GM19025 (cell line): Measurements from ENCODE around the gene ITGA2B.

Experiments used
- ATAC-seq: cut with Tn5 transposase; IDR thresholded peaks from one replicate; pipeline ENCODE4 v1.9.1; 2021; ENCODE audit warnings: mild to moderate bottlenecking, low read depth, moderate library complexity; ENCODE audit not compliant: unreplicated experiment

ITGA2B gene

DNA sequence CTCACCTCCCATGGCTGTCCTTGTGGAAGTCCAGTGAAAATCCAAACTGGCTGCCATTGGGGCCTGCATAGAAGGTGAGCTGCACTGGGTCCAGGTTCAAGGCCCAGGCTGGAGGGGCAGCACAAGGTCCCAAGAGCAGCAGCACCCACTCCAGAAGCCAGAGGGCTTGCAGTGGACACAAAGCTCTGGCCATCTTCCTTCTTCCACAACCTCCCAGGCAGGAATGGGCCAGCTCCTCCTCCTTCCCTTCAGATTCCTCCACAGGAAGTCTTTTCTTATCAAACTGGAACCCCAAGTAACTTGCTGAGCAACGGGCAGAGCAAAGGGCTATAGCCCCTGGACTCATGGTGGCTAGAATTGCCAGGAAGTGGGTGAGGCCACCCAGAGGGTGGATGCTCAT, at the start of gene ITGA2B:
TSS of gene ITGA2B (minus strand) at position 369 of the 400 bp plus-strand sequence. CDS start at position 193, 176 bp downstream.
- ATAC-seq: no peak

DNA sequence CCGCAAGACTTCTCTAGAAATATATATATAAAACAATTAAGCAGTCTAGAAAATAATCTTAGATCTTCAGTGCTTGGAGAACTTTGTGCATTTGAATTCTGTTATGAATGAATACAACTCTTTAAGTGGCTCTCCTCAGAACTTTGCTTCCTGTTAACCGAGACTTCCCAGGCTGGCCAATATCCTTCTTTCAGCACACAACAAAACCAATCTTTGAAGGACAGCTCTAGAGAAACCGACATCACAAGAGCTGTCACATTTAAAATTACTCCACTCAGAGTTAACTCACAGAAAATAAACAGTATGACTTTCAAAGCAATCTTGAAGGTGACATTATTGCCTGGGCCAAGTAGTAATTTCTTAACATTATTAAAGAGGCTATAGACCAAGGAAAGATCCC, 49.7 kb upstream of the ITGA2B start:
- no peak for ATAC-seq

DNA sequence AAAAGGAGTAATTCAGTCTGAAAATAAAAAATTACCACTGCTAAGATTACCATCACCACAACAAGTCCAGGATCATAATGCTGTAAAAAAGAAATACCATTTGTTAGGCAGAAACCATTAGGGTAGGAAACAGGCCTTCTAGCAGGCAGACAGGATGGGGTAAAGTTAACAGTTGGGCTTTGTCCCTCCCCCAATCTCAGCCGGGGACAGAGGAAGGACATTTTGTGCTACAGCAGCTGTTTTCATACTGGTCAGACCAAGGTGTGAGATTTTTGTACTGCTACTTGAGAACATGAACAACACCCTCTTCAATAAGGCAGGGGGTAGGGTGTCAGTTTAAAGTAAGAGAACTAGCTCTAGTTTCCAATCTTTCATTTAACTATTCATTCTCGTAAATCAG, 49.2 kb upstream of the ITGA2B start:
- ATAC-seq: no peak

DNA sequence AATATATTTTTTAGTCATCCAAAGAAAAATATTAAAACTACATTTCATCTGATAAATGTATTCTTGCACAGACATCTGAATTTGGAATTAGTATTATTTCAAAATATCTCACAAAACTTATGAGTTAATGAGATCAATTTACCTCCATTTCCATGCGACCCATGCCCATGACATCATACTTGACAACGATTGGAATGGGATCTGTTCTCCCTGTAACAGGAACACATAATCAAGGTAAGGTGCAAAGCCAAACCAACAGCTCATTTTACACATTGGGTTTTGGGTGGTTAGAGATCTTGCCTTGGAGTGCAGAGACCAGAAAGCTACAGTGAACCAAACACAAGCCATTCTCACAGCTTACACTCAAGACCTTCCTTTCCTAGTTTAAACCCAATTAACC, 46.9 kb upstream of the ITGA2B start:
- no peak for ATAC-seq

DNA sequence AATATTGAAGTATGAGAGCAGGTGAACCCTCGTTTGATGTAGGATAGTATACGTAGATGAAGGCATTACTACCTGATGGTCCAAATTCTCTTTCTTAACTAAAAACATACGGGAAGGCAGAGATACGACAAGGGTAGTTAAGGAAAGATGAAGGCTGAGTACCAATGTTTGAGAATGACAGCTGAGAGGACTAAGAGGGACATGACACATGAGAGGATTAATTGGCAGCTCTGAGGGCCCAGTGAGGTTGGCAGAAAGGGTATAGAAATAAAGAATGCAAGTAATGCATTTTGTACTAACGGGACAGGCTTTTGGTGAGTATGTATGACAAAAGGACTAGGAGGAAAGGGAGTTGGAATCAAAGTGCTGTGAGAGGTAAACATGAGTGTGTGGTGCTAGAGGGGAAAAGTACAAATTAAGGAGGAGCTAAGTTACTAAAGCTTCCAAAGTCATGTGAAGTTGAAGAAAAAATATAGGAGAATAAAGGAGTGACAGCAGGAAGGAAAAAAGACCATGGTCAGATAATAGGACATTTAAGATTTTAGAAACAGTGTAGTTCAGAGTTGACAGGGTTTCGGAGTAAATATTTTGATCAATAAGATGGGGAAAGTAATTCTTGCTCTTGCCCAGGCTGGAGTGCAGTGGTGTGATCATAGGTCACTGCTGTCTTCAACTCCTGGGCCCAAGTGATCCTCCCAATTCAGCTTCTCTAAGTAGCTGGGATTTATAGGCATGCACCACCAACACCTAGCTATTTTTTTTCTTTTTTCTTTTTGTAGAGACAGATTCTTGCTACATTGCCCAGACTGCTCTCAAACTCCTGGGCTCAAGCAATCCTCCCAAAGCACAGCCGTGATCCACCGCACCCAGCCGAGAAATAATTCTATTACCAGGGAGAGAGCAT, 43.1 kb upstream of the ITGA2B start:
- ATAC-seq: no peak

DNA sequence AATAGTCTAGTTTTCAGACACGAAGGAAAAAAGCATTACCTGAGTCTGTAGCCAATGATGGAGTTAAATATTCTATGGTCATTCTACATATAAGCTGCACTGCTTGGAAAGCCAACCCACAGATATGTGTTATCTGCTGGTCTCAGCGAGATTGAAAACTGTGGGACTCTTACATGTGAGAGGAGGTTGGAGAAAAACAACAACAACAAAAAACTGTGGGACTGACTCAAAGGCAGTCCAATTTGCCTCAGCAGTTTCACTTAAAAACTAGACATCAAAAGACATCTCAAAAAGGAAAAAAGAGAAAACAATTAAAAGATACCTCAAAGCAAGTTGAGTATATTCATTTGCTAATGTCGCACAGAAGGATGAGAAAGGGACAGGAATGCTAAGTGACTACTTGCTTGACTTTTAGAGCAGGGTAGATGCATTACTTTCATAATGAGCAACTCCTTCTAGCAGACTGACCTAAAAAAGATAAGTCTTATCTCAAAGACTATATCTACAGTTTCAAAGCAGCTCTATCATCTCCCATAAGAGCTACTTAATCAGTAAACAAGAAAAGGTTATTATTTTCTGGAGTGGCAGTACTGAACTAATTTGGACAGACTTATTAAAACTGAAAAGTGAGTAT, 35.5 kb upstream of the ITGA2B start:
- no peak for ATAC-seq

DNA sequence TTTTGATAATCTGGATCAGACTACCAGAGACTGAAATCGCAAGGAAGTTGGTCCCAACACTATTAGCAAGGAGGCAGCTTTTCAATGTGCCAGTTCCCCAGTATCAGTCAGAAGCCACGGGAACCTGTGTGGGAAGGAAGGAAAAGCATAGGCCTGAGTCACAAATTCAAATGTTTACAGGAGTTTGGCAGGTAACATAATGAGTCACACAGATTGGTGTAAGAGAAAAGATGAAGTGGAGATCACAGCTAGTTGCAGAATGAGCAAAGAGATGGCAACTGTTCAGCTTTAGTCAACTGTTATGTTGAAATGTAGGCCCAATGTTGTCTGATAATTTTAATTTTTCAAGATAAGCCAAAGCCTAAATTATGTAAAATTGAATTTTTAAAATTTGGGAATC, 28.1 kb upstream of the ITGA2B start:
- no peak for ATAC-seq

DNA sequence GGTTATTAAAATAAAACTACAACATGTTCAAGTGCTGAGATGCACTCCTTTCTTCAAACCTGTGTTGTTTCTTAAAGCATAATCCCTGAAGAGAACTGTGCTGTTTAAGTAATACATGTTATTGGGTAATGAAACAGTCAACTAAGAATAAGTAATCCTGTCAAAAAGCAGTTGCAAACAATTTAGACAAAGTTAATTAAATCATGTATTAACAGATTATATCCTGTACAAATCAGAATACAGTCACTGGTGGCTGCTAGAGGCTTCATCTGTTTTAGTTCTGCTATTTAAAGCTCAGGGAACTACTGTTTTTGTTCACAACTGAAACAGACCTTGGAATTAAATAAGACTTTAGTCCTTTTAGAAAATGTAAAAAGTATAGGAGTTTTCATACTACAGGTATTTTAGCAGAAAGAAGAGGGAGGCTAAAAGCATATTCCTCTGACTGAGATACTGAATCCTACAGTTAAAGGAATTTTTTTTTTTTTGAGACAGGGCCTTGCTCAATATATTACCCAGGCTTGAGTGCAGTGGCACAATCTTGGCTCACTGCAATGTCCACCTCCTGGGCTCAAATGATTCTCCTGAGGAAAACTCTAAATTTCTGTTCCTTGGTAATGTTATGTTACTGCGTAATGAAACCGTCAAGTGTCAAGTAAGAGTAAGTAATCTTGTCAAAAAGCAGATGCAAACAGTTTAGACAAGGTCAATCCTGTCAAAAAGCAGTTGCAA, 27.3 kb upstream of the ITGA2B start:
- ATAC-seq: no peak

DNA sequence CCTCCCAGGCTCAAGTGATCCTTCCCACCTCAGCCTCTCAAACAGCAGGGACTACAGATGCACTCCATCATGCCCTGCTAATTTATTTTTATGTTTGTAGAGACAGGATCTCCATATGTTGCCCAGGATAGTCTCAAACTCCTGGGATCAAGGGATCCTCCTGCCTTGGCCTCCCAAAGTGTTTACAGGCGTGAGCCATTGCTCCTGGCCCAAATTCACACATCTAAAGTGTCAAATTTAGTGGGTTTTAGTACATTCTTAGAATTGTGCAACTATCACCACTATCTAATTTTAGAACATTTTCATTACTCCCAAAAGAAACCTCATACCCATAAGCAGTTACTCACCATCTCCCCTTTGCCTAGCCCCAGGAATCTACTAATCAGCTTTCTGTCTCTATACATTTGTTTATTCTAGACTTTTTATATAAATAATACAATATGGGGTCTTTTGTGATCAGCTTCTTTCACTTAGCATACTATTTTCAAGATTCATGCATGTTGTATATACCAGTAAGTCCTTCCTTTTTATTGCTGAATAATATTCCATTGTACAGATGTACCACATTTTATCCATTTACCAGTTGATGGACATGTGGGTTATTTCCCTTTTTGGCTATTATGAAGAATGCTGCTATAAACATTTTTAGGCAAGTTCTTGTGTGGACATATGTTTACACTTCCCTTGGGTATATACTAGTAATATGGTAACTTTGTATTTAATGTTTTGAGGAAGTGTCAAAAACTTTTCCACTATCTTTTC, 25.1 kb upstream of the ITGA2B start:
- no peak for ATAC-seq

DNA sequence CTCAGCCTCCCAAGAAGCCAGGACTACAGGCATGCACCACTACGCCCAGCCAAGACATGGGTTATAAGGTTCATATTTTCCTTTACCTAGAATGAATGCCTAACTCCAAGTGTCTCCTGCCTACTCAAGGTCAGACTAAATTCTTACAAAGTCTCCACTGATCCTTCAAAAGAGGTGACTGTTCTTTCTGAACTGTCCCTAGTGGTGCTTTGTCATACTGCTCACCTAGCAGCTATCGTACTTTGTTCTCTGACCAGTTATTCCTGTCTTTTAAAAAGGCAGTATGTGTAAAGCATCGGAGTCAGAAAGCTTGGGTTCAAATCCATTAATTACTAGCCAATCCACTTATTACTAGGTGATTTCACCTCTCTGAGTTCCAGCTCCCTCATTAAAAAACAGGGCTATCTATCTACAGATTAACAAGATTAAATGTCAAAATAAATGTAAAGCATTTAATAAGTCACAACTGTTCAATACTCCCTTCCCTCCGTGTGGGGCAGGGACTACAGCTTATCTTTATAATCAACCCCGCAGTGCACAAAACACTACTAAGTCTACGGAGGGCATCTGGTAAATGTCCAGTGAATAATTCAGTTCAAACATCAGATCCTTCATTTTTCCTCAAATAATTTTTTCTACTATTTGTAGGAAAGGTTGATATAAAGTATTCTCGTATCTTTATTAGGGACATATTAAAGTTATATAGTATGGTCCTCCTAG, 20.0 kb upstream of the ITGA2B start:
- ATAC-seq: no peak

DNA sequence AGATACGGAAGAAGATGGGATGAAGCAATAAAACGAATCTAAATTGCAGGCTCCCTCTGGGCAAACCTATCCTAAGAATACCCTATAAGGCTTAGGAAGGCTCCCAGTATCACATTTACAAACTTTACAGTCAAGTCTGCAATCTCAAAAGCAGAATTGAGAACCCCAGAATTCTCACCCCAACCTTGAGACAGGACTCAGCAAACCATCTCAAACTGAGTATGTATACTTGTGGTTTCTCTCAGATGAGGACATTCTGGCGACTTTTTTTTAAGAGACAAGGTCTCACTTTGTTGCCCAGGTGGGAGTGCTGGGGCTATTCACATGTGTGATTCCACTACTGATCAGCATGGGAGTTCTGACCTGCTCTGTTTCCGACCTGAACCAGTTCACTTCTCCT, 19.3 kb upstream of the ITGA2B start:
- ATAC-seq: no peak

DNA sequence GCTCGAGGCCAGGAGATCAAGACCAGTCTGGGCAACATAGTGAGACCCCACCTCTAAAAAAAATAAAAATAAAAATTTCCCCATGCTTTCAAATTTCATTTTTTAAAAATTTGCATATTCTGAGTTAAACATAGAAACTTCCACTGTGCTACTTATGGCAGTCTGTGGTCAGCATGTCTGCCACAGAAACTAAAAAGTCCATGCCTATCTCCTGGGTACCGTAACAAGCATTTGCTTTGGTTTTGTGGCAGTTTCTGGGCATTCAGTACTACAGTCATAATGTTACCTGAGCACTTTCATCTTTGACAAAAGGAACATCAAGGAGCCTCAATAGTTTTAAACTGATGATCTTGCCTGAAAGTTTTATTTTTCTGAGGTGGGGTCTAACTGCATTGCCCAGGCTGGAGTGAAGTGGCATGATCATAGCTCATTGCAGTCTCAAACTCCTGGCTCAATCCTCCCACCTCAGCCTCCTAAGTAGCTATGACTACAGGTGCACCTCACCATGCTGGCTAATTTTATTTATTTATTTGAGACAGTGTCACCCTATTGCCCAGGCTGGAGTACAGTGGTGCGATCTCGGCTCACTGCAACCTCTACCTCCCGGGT, 13.2 kb upstream of the ITGA2B start:
- ATAC-seq: no peak

DNA sequence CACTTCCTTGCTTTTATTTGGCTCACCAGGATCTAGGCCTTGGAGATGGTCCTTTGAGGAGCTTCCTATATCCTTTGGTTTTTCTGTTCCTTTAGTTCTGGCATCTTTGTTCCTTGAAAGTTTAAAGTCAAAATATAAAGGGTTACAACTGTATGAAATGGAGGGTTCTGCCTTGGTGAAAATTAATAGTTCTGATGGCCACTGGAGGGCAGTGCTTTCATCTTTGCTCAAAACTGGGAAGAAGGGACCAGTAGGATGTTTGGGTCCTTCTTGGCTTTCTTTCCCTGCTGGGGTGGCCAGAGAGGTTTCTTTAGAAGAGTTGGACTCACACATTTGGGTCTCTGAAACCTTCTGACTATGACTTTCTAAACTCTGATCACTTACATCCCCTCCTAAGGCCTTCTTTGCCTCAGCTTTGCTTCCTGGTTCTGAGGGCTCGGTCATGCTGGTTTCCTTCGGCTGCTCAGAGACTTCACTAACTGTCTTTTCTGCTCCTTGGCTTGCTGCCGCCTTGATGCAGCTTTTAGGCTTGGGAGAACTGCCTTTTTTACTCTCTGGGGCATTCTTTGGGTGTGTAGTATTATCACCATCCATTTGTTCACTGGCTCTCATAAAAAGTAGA, 10.9 kb upstream of the ITGA2B start:
- ATAC-seq: no peak

DNA sequence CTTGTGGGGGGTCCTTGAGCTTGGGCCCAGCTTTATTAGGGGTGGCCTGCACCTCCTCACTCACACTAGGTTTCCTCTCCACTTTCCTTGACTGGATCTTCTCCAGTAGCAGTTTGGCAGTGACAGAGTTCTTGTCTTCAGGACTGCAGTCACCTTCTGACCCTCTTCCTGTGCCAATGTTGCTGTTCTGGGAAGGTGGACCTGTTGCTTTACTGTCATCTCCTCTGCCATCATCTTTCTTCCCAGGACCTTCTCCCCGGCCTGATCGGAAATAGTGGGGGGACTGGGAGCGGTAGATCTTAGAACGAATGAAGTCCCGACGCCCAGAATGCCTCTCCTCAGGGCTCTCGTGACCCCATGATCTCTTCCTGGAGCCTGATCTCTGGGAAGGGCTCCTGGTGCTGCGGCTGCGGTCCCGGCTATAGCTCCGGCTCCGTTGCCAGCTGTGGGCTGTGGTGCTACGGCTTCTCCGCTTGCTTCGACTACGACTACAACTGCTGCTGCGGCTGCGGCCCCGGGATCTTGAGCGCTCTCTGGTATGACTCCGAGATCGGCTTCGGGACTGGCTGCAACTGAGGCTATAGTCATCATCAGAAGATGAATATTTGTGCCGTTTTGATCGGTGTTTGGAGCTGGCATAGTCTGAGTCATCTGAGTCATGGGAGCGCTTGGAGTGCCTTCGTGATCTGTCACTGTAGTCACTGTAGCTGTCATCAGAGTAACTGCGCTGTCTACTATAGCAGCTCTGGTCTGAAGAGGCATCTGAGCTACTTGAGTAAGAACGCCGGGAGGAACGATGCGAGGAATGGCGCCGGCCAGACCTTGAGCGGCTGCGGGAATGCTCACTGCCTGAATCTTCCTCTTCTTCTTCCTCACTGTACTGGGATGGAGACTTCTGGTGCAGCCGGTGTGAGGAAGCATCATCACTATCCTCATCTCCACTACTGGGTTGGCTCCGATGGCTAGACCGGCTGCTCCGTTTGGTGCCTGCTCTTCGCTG, 9.5 kb upstream of the ITGA2B start:
- ATAC-seq: no peak

DNA sequence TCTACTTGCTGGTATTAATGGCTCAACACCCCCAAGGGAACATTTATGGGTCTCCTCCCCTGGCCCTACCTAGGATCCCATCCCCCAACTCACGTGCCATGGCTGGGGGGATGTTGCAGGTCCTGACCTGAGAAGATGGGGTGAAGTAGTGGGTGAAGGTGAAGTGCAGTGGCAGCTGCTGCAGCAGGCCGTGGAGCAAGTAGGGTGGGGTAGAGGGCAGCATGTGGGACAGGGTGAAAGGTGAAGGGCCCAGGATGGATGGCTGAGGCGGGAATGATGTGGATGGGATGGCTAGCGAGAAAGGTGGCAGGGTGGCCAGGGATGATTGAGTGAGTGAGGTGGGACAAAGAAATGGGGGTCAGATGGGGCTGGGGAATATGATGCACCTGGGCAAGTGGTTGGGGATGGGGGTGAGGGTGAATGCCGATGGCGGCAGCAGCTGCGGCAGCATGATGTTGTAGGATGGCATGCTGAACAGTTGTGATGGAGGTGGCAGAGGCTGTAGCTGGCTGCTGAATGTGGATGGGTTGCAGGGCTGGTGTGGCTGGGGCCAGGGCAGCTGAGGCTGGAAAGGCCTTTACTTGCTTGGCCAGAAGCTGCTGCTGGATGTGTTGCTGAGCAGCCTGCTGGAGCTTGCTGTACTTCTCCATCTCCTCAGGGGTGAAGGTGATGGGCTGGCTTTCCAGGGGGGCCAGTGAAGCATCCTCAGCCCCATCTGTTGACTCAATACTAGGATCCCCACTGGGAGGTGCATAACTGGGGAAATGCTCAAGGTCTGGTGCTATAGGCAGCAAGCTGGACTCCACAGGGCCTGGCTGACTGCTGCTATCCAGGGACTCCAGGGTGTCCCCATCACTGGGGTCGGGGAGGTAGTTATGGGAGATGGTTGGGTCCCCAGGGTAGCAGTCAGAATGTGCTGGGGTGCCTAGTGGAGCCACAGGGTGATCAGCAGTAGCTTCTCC, 8.3 kb upstream of the ITGA2B start:
- ATAC-seq: no peak

DNA sequence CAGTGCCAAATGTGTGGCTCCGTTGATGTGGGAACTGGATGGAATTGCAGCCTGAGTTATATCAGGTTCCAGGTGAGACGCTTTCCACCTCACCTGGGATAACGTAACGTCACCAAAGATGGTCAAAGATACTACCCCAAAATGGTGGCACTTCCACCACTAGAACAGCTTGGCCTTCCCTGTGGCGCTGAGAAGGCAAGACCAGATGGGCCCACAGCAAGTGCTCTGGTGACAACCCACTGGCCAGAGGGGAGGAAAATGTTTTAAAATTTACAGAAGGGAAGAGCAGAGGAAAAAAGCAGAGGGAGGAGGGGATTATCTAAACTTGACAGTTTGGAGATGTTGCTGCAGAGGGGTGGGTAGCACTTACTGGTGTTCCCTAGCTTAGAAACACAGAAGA, 7.5 kb upstream of the ITGA2B start:
- no peak for ATAC-seq

DNA sequence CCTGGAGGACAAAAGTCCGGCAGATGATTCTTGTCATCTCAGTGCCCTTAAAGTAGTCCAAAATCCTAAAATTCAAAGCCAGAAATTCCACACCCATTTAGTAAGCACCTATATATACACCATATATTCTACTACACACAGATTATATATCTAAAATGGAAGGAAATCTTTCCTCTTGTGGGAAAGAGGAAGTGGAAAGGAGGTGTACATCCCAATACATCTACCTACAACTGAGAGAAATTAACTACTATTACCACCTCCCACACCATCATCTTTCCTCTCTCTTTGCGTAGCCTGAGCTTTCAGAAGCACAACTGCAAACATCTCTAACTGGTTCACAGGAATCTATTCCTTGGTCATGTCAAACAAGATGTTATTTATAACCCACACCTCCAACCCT, 5.4 kb upstream of the ITGA2B start:
- ATAC-seq: no peak
